T-helper 9 cell (primary cell): ENCODE measurements around the gene SPATA46.

ENCODE experiments used
- DNase-seq: peaks from one replicate; pipeline ENCODE4 v3.0.0-alpha.2; 2020

Gene SPATA46

GRCh38 chr1:162390396-162391185, 13.9 kb upstream of the SPATA46 start:
- no peak for DNase-seq

- DNase-seq, result no peak
These were observed 13.3 kb upstream of the SPATA46 start for GRCh38 chr1:162389971-162390370.

GRCh38 chr1:162389021-162389818, 12.6 kb upstream of the SPATA46 start:
- DNase-seq, result no peak

- no peak for DNase-seq
These were observed 12.0 kb upstream of the SPATA46 start for GRCh38 chr1:162388615-162389014.

- no peak for DNase-seq
These were observed 11.5 kb upstream of the SPATA46 start for GRCh38 chr1:162388083-162388594.

- DNase-seq, result no peak
These were observed 10.8 kb upstream of the SPATA46 start for GRCh38 chr1:162387226-162388082.

- DNase-seq, result no peak
These were observed 9.9 kb upstream of the SPATA46 start for GRCh38 chr1:162386292-162387225.

- no peak for DNase-seq
These were observed 9.0 kb upstream of the SPATA46 start for GRCh38 chr1:162385702-162386101.

- DNase-seq, result no peak
These were observed 8.6 kb upstream of the SPATA46 start for GRCh38 chr1:162385280-162385623.

- DNase-seq, result no peak
These were observed 8.1 kb upstream of the SPATA46 start for GRCh38 chr1:162384601-162385279.

- no peak for DNase-seq
These were observed 7.5 kb upstream of the SPATA46 start for GRCh38 chr1:162384116-162384515.

GRCh38 chr1:162383516-162383915, 6.9 kb upstream of the SPATA46 start:
- DNase-seq, result no peak

GRCh38 chr1:162383091-162383490, 6.4 kb upstream of the SPATA46 start:
- DNase-seq, result no peak

- no peak for DNase-seq
These were observed 5.5 kb upstream of the SPATA46 start for GRCh38 chr1:162381941-162382750.

GRCh38 chr1:162381383-162381782, 4.7 kb upstream of the SPATA46 start, which contains the start of gene C1orf226:
Gene C1orf226 (plus strand): TSS chr1:162381728. CDS start chr1:162381902, 174 bp downstream.
- DNase-seq, result no peak

GRCh38 chr1:162380061-162380846, 3.6 kb upstream of the SPATA46 start:
- no peak for DNase-seq

- no peak for DNase-seq
These were observed 1.2 kb downstream of the SPATA46 start for GRCh38 chr1:162375463-162375862.

- no peak for DNase-seq
These were observed 2.2 kb downstream of the SPATA46 start for GRCh38 chr1:162374406-162374805.

GRCh38 chr1:162373541-162374260, 3.0 kb downstream of the SPATA46 start:
- no peak for DNase-seq
